GM10266 (cell line): ENCODE results near the gene KCNIP1.
"Not testable (repeated sequence)": the region's sequence is repeated elsewhere in the genome, so short reads cannot be mapped to it uniquely, and the experiment has no call there.

Experiments used
- DNase-seq: peaks from one replicate; pipeline ENCODE4 v3.0.0; 2012; ENCODE audit errors: extremely low spot score
- TF ChIP-seq, protein P1 (sequence below): IDR thresholded peaks from 2 replicates; pipeline ENCODE4 v1.5.1; 2012; ENCODE audit warnings: mild to moderate bottlenecking, low read depth; ENCODE audit not compliant: control insufficient read depth, insufficient read depth; ENCODE audit errors: missing control alignments

KCNIP1 gene

DNA sequence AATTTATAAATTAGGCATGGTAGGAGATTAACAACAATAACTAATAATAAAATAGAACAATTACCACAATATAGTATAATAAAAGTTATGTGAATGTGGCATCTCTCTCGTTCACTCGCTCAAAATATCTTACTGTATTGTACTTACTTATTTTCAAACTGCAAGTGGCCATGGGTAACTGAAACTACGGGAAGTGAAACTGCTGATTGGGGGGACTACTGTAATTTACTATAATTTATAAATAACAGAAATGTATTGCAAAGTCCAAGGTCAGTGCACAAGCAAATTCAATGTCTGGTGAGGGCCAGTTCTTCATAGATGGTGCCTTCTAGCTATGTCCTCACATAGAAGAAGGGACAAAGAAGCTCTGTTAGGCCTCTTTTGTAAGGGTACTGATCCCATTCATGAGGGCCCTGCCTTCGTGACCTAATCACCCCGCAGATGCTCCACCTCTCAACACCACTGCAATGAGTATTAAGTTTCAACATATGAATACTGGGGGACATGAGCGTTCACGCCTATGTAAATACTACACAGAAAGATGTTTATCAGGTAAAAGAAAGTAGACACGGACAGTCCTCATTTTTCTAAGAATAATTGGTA is 39.0 kb downstream of the KCNIP1 start:
- TF ChIP-seq, protein P1, sequence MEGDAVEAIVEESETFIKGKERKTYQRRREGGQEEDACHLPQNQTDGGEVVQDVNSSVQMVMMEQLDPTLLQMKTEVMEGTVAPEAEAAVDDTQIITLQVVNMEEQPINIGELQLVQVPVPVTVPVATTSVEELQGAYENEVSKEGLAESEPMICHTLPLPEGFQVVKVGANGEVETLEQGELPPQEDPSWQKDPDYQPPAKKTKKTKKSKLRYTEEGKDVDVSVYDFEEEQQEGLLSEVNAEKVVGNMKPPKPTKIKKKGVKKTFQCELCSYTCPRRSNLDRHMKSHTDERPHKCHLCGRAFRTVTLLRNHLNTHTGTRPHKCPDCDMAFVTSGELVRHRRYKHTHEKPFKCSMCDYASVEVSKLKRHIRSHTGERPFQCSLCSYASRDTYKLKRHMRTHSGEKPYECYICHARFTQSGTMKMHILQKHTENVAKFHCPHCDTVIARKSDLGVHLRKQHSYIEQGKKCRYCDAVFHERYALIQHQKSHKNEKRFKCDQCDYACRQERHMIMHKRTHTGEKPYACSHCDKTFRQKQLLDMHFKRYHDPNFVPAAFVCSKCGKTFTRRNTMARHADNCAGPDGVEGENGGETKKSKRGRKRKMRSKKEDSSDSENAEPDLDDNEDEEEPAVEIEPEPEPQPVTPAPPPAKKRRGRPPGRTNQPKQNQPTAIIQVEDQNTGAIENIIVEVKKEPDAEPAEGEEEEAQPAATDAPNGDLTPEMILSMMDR = no peak
- no peak for DNase-seq

DNA sequence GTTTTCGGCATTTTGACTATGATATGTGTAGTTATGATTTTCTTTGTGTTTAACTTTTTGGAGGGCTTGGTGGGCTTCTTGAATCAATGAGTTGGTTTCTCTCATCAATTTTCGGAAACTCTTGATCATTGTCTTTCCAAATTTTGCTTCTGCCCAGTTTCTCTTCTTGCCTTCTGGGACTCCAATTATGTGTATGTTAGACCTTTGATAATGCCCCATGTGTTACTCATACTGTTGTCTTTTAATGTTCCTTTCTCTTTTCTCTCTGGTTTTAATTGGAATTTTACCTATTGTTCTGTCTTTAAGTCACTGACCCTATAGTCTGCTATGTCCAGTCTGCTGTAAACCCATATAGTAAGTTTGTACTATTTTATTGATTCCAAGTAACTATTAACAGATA is 41.5 kb downstream of the KCNIP1 start:
- TF ChIP-seq, protein P1 = no peak
- no peak for DNase-seq

DNA sequence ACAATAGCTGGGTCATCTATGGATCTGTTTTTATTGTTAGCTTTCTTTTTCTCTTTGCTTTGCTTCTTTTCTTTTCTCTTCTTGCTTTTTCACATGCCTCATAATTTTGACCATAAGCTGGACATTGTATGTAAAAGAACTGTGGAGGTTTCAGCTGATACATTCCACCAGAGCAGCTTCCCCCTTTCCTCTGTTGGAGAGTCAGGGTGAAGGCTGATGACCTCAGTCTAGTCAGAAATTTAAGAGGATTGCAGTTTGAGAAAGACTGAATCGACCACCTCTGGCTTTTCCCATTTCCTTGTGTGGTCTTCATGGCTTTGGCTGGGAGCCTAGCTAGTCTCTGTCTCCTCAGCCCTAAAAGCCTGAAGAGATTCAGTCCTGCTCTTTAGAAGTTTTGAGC is 42.0 kb downstream of the KCNIP1 start:
- TF ChIP-seq, protein P1 = no peak
- no peak for DNase-seq

DNA sequence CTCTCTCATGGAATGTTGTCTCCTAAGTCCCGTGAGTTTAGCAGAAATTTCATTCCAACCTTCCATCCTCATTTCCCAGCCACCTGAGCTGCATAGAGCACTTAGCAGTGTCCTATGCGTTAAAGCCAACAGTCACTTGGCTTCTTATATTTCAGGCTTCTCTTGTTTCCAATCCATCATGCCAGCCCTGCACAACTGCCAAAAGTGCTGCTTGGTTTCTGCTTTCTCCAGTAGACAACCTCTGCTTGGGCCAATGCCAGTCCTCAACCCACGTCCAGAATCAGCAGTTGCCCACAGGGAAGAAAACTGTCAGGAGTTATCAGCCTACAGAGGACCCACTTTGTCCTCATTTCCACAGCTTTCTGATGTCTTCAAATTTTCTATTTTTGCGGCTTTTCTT is 42.5 kb downstream of the KCNIP1 start:
- no peak for DNase-seq
- TF ChIP-seq, protein P1 = no peak

DNA sequence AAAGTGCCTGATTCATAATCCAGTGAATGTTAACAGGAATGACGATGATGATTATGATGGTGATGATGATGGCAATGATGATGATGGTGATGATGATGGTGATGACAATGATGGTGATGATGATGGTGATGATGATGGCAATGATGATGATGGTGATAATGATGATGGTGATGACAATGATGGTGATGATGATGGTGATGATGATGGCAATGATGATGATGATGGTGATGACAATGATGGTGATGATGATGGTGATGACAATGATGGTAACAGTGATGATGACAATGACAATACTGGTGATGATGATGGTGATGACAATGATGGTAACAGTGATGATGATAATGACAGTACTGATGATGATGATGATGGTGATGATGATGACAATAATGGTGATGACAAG is 46.6 kb downstream of the KCNIP1 start:
- not testable (repeated sequence) for DNase-seq

DNA sequence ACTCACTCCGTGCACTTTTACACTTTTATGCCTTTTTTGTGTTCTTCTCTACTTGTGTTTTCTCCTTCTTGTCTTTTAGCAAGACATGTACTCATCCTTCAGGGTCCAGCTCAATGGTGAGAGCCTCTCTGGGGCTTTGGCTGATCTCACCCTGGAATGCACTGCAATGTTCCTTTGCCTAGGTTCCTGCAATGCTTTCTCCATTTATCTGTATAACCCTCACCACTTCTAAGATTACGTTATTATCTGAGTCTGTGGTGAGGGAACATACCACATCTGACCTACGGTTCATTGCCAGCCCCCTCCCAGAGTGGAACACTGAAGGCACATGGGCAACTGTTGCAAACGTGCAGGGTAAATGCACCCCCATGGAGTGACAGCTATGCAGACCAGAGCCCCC is 47.3 kb downstream of the KCNIP1 start:
- DNase-seq = no peak
- TF ChIP-seq, protein P1 = no peak

DNA sequence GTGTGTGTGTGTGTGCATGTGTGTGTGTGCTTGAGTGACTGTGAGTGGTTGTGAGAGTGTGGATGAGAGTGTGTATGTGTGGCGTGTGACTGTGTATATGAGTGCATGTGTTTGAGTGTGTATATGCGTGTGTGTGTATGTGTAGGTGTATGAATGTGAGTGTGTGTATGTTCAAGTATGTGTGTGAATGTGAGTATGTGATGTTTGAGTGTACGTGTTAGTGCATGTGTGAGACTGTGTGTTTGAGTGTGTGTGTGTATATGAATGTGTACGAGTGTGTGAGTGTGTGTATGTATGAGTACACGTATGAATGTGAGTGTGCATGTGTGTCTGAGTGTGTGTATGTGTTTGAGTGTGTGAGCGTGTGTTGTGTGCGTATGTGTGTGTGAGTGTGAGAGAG is 47.8 kb downstream of the KCNIP1 start:
- TF ChIP-seq, protein P1 = no peak

DNA sequence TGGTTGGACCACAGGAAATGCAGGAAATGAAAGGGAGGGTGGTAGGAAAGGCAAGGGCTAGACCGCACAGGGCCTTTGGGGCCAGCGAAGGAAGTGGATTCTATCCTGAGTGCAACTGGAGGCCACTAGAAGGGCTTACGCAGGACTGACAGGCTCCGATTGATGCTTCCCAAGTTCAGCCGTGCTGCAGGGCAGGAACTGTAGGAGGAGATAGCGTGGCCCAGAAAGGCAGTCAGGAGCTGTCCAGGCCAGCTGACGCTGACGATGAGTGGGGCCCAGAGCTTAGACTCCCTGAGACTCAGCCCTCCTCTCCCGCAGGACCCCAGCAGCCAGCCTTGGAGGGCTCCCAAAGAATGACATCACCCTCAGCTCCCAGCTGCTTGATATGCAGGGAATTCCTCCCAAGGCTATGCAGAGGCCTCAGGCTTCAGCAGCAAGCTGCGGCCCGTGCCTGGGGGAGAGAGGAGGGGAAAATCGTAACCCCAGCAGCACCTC is 48.8 kb downstream of the KCNIP1 start:
- DNase-seq = no peak

More for the DNA sequence above, 47.8 kb downstream of the KCNIP1 start:
- no peak for DNase-seq

More for the DNA sequence above, 48.8 kb downstream of the KCNIP1 start:
- TF ChIP-seq, protein P1 = no peak
